T-cell (primary cell): ENCODE data around the gene ARL4A. TPM values are rescaled to one million over a fixed set of nuclear protein-coding genes. Genes with fewer than 3 reads are reported as not detected.

Experiments
- ATAC-seq, 4 experiments: fragments of 200-7000 bp in 3 of 4; fragments of 150-1000 bp in 1 of 4; cut with Tn5 transposase; replicated peaks in 1 of 4; 1 replicate in 3 of 4; 2 replicates in 1 of 4; pipeline ENCODE4 v1.10.0; 2021; ENCODE audit warnings: moderate library complexity in 3 of 4, mild to moderate bottlenecking in 2 of 4, moderate number of reproducible peaks in 1 of 4
- CTCF ChIA-PET, 2 donors: fragments of 300-600 bp; sonication (Branson Sonifier 250); formaldehyde crosslinking; loops; one replicate each; lab custom pipeline; 2022; ENCODE audit warnings: antibody characterized with exemption in 2 of 2; lab: Charles Lee
- POLR2A ChIA-PET, 2 donors: fragments of 300-600 bp; sonication (Branson Sonifier 250); formaldehyde crosslinking; loops; one replicate each; lab custom pipeline; 2022; ENCODE audit warnings: antibody characterized with exemption in 2 of 2; lab: Charles Lee
- DNase-seq, 35 experiments: peaks; one replicate each; pipeline versions ENCODE4 v3.0.0 to v3.0.0-alpha.2; 2013 to 2023
- H3K27ac ChIP-seq: one replicate; pipeline ENCODE4 v1.5.1; 2013; ENCODE audit warnings: low read length
- H3K27me3 ChIP-seq, 2 experiments: replicated peaks in 1 of 2; 1 replicate in 1 of 2; 2 replicates in 1 of 2; pipeline versions ENCODE4 v1.6.1 to v1.7.0; 2013; ENCODE audit warnings: low read length in 1 of 2, mixed read lengths in 1 of 2; ENCODE audit not compliant: control insufficient read depth in 2 of 2, insufficient read depth in 2 of 2; ENCODE audit errors: extremely low read depth in 1 of 2
- H3K36me3 ChIP-seq, 2 donors: 1 replicate in 1 of 2; 2 replicates in 1 of 2; pipeline versions ENCODE4 v1.6.1 to v1.7.0; 2013; ENCODE audit warnings: low read length in 1 of 2; ENCODE audit not compliant: control insufficient read depth in 2 of 2, insufficient read depth in 1 of 2; ENCODE audit errors: extremely low read depth in 1 of 2
- H3K4me1 ChIP-seq, 2 experiments: 1 replicate in 1 of 2; 2 replicates in 1 of 2; pipeline versions ENCODE4 v1.6.1 to v1.7.0; 2013; ENCODE audit warnings: low read length in 2 of 2, mixed read lengths in 1 of 2; ENCODE audit not compliant: insufficient read depth in 2 of 2, control insufficient read depth in 1 of 2; ENCODE audit errors: extremely low read depth in 1 of 2
- H3K4me3 ChIP-seq, 2 donors: 1 replicate in 1 of 2; 2 replicates in 1 of 2; pipeline versions ENCODE4 v1.5.1 to v1.7.0; 2013; ENCODE audit warnings: mild to moderate bottlenecking in 2 of 2, low read length in 1 of 2, moderate library complexity in 1 of 2; ENCODE audit not compliant: control insufficient read depth in 1 of 2; ENCODE audit errors: extremely low read depth in 1 of 2
- H3K9me3 ChIP-seq: 2 replicates; pipeline ENCODE4 v1.7.0; 2013
- H3K27ac Mint-ChIP-seq, 2 donors: one replicate each; pipeline ENCODE4 v1.8.0; 2020 to 2021; ENCODE audit warnings: mild to moderate bottlenecking in 2 of 2, mixed read lengths in 2 of 2
- H3K27me3 Mint-ChIP-seq, 2 donors: one replicate each; pipeline ENCODE4 v1.8.0; 2021 to 2022; ENCODE audit warnings: mixed read lengths in 2 of 2
- H3K36me3 Mint-ChIP-seq: one replicate; pipeline ENCODE4 v1.8.0; 2021; ENCODE audit warnings: mixed read lengths
- H3K4me1 Mint-ChIP-seq, 3 donors: one replicate each; pipeline ENCODE4 v1.8.0; 2020 to 2022; ENCODE audit warnings: mixed read lengths in 3 of 3, mild to moderate bottlenecking in 1 of 3
- H3K4me3 Mint-ChIP-seq, 3 donors: one replicate each; pipeline ENCODE4 v1.8.0; 2020 to 2022; ENCODE audit warnings: mild to moderate bottlenecking in 3 of 3, mixed read lengths in 3 of 3, moderate library complexity in 3 of 3
- H3K9me3 Mint-ChIP-seq, 3 donors: one replicate each; pipeline ENCODE4 v1.8.0; 2020 to 2022; ENCODE audit warnings: mixed read lengths in 3 of 3
- WGBS: methylation state at CpG from one replicate; pipeline ENCODE4 v1.1.5; 2013; ENCODE audit warnings: missing lambda C conversion rate; ENCODE audit not compliant: insufficient coverage; 5-methylcytosine and 5-hydroxymethylcytosine counted together
- total RNA-seq, 35 experiments: library from RNA in 6 of 35; stranded (reverse) in 6 of 35; fragments of 120-200 nt in 1 of 35; gene quantifications; one replicate each; pipeline versions ENCODE4 v1.2.1 to v1.2.4 and lab custom pipeline; 2013 to 2026

The ARL4A gene
- total RNA-seq, 5 donors from 2014 or later (not counting 1 experiment from before 2014, with no cell fraction given): 7.0 to 98.2 (median 13.6) TPM

- H3K4me1 ChIP-seq: peaks cover 0 to 3% of the 10 kb centered on the region in 2 experiments
- WGBS: no CpG with 5 or more reads among the region's 1 CpG
- ATAC-seq: no peak
- no peaks in the 10 kb centered on the region for H3K36me3 ChIP-seq
- ChIA-PET CTCF (interaction anchor here in 1 of 2 donors (0.9 kb wide), 1 partner anchor 10 kb away, joined by 4 read pairs; no protein-coding TSS in a partner anchor), POLR2A (interaction anchor here in 1 of 2 donors (0.7 kb wide), 1 partner anchor 28 kb away, joined by 3 read pairs; no protein-coding TSS in a partner anchor)
- H3K27me3 ChIP-seq: no peaks in the 10 kb centered on the region
- H3K36me3 Mint-ChIP-seq: no peaks in the 10 kb centered on the region
- no peak for DNase-seq
- no peaks in the 10 kb centered on the region for H3K9me3 Mint-ChIP-seq
- H3K27ac ChIP-seq: no peak overlapping the region
- H3K27ac Mint-ChIP-seq: no peak overlapping the region
- H3K4me3 ChIP-seq: no peak overlapping the region
- no peak overlapping the region for H3K4me3 Mint-ChIP-seq
- peaks cover 0 to 12% (median 11%) of the 10 kb centered on the region in 3 donors for H3K4me1 Mint-ChIP-seq
- H3K27me3 Mint-ChIP-seq: peaks cover 0 to 4% of the 10 kb centered on the region in 2 donors
- no peaks in the 10 kb centered on the region for H3K9me3 ChIP-seq
Measured at GRCh38 chr7:12737373-12737772, 49.9 kb downstream of the ARL4A start.

- no peaks in the 10 kb centered on the region for H3K36me3 ChIP-seq
- Mint-ChIP-seq H3K9me3 (no peaks in the 10 kb centered on the region), H3K27ac (no peak overlapping the region), H3K4me3 (no peak overlapping the region), H3K36me3 (no peaks in the 10 kb centered on the region), H3K27me3 (peaks cover 0 to 4% of the 10 kb centered on the region in 2 donors), H3K4me1 (peaks cover 0 to 12% (median 9%) of the 10 kb centered on the region in 3 donors)
- 82% methylated on average over 2 of the region's 2 CpGs for WGBS
- H3K27ac ChIP-seq: no peak overlapping the region
- no peak overlapping the region for H3K4me3 ChIP-seq
- no peaks in the 10 kb centered on the region for H3K27me3 ChIP-seq
- H3K9me3 ChIP-seq: no peaks in the 10 kb centered on the region
- ATAC-seq (no peak), DNase-seq (no peak)
- ChIA-PET POLR2A (interaction anchor here in 1 of 2 donors (0.7 kb wide), 1 partner anchor 28 kb away, joined by 3 read pairs; no protein-coding TSS in a partner anchor), CTCF (interaction anchor here in 1 of 2 donors (0.9 kb wide), 1 partner anchor 10 kb away, joined by 4 read pairs; no protein-coding TSS in a partner anchor)
- no peaks in the 10 kb centered on the region for H3K4me1 ChIP-seq
Measured at GRCh38 chr7:12737836-12738235, 50.4 kb downstream of the ARL4A start.

- WGBS: no CpG with 5 or more reads among the region's 2 CpGs
- no peak overlapping the region for H3K27ac ChIP-seq
- no peaks in the 10 kb centered on the region for H3K4me1 ChIP-seq
- DNase-seq: no peak
- H3K36me3 ChIP-seq: no peaks in the 10 kb centered on the region
- Mint-ChIP-seq H3K36me3 (no peaks in the 10 kb centered on the region), H3K27ac (no peak overlapping the region), H3K9me3 (no peaks in the 10 kb centered on the region), H3K4me3 (no peak overlapping the region), H3K4me1 (peaks cover 0 to 12% (median 9%) of the 10 kb centered on the region in 3 donors), H3K27me3 (peaks cover 0 to 4% of the 10 kb centered on the region in 2 donors)
- CTCF ChIA-PET: no interaction called here
- H3K4me3 ChIP-seq: no peak overlapping the region
- H3K27me3 ChIP-seq: no peaks in the 10 kb centered on the region
- H3K9me3 ChIP-seq: no peaks in the 10 kb centered on the region
- no peak for ATAC-seq
- POLR2A ChIA-PET: interaction anchor here in 1 of 2 donors (0.6 kb wide), 1 partner anchor 73 kb away, joined by 3 read pairs; no protein-coding TSS in a partner anchor
Measured at GRCh38 chr7:12738665-12739064, 51.2 kb downstream of the ARL4A start.

Other genes starting within 250 kb of the ARL4A start
- under 1 TPM in 4 of 5 donors, not detected in 1; 0.05 to 0.57 (median 0.14) TPM for gene SCIN, start 116.9 kb upstream of the ARL4A start, total RNA-seq